GM21737 (cell line): ENCODE measurements around the gene CD6.

Source experiments
- ATAC-seq: cut with Tn5 transposase; IDR thresholded peaks from one replicate; pipeline ENCODE4 v1.9.1; 2021; ENCODE audit warnings: mild to moderate bottlenecking, moderate library complexity; ENCODE audit not compliant: unreplicated experiment

The CD6 gene

GRCh38 chr11:60934790-60935605 is 36.5 kb upstream of the CD6 start:
- no peak for ATAC-seq

GRCh38 chr11:60935676-60936442 is 35.6 kb upstream of the CD6 start:
- ATAC-seq = no peak

- ATAC-seq = no peak
Observed at GRCh38 chr11:60936467-60937143, 34.9 kb upstream of the CD6 start.

- no peak for ATAC-seq
Observed at GRCh38 chr11:60937144-60937527, 34.3 kb upstream of the CD6 start.

GRCh38 chr11:60937811-60938210 is 33.7 kb upstream of the CD6 start:
- no peak for ATAC-seq

GRCh38 chr11:60938500-60938899 is 33.0 kb upstream of the CD6 start:
- no peak for ATAC-seq

- ATAC-seq = no peak
Observed at GRCh38 chr11:60939301-60939700, 32.2 kb upstream of the CD6 start.

- ATAC-seq = no peak
Observed at GRCh38 chr11:60939855-60940254, 31.6 kb upstream of the CD6 start.

- ATAC-seq = no peak
Observed at GRCh38 chr11:60941371-60942119, 29.9 kb upstream of the CD6 start.

- ATAC-seq = no peak
Observed at GRCh38 chr11:60942219-60942618, 29.3 kb upstream of the CD6 start.

- ATAC-seq = no peak
Observed at GRCh38 chr11:60942970-60943565, 28.4 kb upstream of the CD6 start.

- ATAC-seq = no peak
Observed at GRCh38 chr11:60944490-60945294, 26.8 kb upstream of the CD6 start.

- no peak for ATAC-seq
Observed at GRCh38 chr11:60945295-60945667, 26.2 kb upstream of the CD6 start.

- ATAC-seq = no peak
Observed at GRCh38 chr11:60946601-60947264, 24.7 kb upstream of the CD6 start.

- no peak for ATAC-seq
Observed at GRCh38 chr11:60947700-60948099, 23.8 kb upstream of the CD6 start.

GRCh38 chr11:60948250-60948649 is 23.2 kb upstream of the CD6 start:
- no peak for ATAC-seq

GRCh38 chr11:60950024-60950423 is 21.5 kb upstream of the CD6 start:
- no peak for ATAC-seq

GRCh38 chr11:60950933-60951605 is 20.4 kb upstream of the CD6 start:
- no peak for ATAC-seq

GRCh38 chr11:60951606-60951903 is 19.9 kb upstream of the CD6 start:
- ATAC-seq = no peak
